Astrocyte (in vitro differentiated cells and primary cell): Measurements from ENCODE around the gene KCNQ4. TPM values are rescaled to one million over a fixed set of nuclear protein-coding genes. Genes with fewer than 3 reads are reported as not detected.

Experiments
- DNase-seq: peaks from one replicate; pipeline ENCODE4 v3.0.0-alpha.2; 2010; ENCODE audit warnings: low read depth
- FAIRE-seq: peaks from 2 replicates; lab custom pipeline; 2011; peaks lifted over from hg19 to GRCh38; lab: Jason Lieb, UNC
- H2AFZ ChIP-seq: 2 replicates; pipeline ENCODE4 v1.6.0; 2012; ENCODE audit warnings: low read depth, low read length, inconsistent platforms
- H3K27ac ChIP-seq: 2 replicates; pipeline ENCODE4 v1.5.1; 2011; ENCODE audit warnings: low read depth, low read length, inconsistent platforms
- H3K27me3 ChIP-seq: 2 replicates; pipeline ENCODE4 v1.6.0; 2011; ENCODE audit warnings: low read length, inconsistent platforms; ENCODE audit not compliant: insufficient read depth
- H3K36me3 ChIP-seq: 2 replicates; pipeline ENCODE4 v1.5.1; 2011; ENCODE audit warnings: low read length, inconsistent platforms; ENCODE audit not compliant: insufficient read depth
- H3K4me1 ChIP-seq: 2 replicates; pipeline ENCODE4 v1.5.1; 2011; ENCODE audit warnings: low read length, inconsistent platforms; ENCODE audit not compliant: insufficient read depth
- H3K4me2 ChIP-seq: 2 replicates; pipeline ENCODE4 v1.6.0; 2012; ENCODE audit warnings: low read length, inconsistent platforms
- H3K4me3 ChIP-seq: 2 replicates; pipeline ENCODE4 v1.5.1; 2011; ENCODE audit warnings: low read depth, mild to moderate bottlenecking, low read length, inconsistent platforms; ENCODE audit not compliant: insufficient read depth
- H3K79me2 ChIP-seq: 2 replicates; pipeline ENCODE4 v1.6.0; 2012; ENCODE audit warnings: mild to moderate bottlenecking, low read length, inconsistent platforms; ENCODE audit not compliant: insufficient read depth
- H3K9ac ChIP-seq: 2 replicates; pipeline ENCODE4 v1.6.0; 2012; ENCODE audit warnings: mild to moderate bottlenecking, low read length, inconsistent platforms
- H3K9me3 ChIP-seq: 2 replicates; pipeline ENCODE4 v1.5.1; 2012; ENCODE audit warnings: low read depth, mild to moderate bottlenecking, low read length, inconsistent platforms; ENCODE audit not compliant: insufficient read depth
- H4K20me1 ChIP-seq: 2 replicates; pipeline ENCODE4 v1.6.0; 2012; ENCODE audit warnings: low read length, inconsistent platforms; ENCODE audit not compliant: insufficient read depth
- H3K27ac Mint-ChIP-seq: one replicate; pipeline ENCODE4 v1.8.0; 2021; ENCODE audit warnings: mild to moderate bottlenecking, mixed read lengths; ENCODE audit not compliant: unreplicated experiment
- H3K27me3 Mint-ChIP-seq: one replicate; pipeline ENCODE4 v1.8.0; 2021; ENCODE audit warnings: low read depth, mixed read lengths; ENCODE audit not compliant: unreplicated experiment
- H3K36me3 Mint-ChIP-seq: one replicate; pipeline ENCODE4 v1.8.0; 2021; ENCODE audit warnings: low read depth, mixed read lengths; ENCODE audit not compliant: unreplicated experiment
- H3K4me1 Mint-ChIP-seq: one replicate; pipeline ENCODE4 v1.8.0; 2021; ENCODE audit warnings: low read depth, mixed read lengths; ENCODE audit not compliant: unreplicated experiment
- H3K4me3 Mint-ChIP-seq: one replicate; pipeline ENCODE4 v1.8.0; 2021; ENCODE audit warnings: mild to moderate bottlenecking, moderate library complexity, mixed read lengths; ENCODE audit not compliant: unreplicated experiment
- H3K9me3 Mint-ChIP-seq: one replicate; pipeline ENCODE4 v1.8.0; 2021; ENCODE audit warnings: mild to moderate bottlenecking, mixed read lengths; ENCODE audit not compliant: unreplicated experiment
- EZH2 ChIP-seq: IDR thresholded peaks from 2 replicates; pipeline ENCODE4 v1.6.1; 2012; ENCODE audit warnings: mild to moderate bottlenecking, low read length, inconsistent platforms; ENCODE audit not compliant: insufficient read depth
- total RNA-seq: library from RNA; stranded (reverse); gene quantifications from 2 replicates; pipeline ENCODE4 v1.2.1, GENCODE V29; 2021
- TF ChIP-seq, protein P1 (sequence below): IDR thresholded peaks from 2 replicates; pipeline ENCODE4 v1.5.1; 2011; ENCODE audit warnings: low read depth, mild to moderate bottlenecking, inconsistent platforms, low read length, moderate library complexity; ENCODE audit not compliant: insufficient read depth

The KCNQ4 gene
- total RNA-seq, 1 donor from 2014 or later, result 0.89 TPM

DNA sequence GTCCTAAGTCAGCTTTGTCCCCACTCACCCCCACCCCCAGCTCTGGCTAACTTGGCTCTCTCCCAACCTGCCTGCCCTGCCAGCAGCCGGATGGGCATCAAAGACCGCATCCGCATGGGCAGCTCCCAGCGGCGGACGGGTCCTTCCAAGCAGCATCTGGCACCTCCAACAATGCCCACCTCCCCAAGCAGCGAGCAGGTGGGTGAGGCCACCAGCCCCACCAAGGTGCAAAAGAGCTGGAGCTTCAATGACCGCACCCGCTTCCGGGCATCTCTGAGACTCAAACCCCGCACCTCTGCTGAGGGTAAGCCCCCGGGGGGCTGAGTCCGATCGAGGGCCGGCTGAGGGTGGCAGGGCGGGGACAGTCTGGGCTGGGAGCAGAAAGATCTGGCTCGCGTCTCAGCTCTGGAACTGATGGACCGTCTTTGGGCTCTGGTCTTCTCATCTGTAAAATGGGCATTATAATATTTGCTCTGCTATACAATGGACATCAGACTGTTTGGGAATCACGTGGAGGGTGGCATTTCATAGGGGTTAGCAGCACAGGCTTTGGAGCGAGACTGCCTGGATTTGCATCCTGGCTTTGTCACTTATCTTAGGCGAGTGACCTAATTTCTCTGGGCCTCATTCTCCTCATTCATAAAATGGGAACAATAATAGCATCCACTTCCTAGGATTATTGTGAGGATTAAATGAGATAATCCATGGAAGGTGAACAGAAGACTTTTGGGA is 47.6 kb downstream of the KCNQ4 start:
- Histone ChIP-seq H3K4me2 (no peak overlapping the region), H3K79me2 (no peaks in the 10 kb centered on the region), H3K9ac (no peak overlapping the region), H3K4me3 (no peak overlapping the region), H3K36me3 (no peaks in the 10 kb centered on the region), H4K20me1 (no peaks in the 10 kb centered on the region), H2AFZ (no peak overlapping the region), H3K4me1 (no peaks in the 10 kb centered on the region), H3K27ac (no peak overlapping the region), H3K9me3 (no peaks in the 10 kb centered on the region), H3K27me3 (peaks cover 9% of the 10 kb centered on the region)
- H3K9me3 Mint-ChIP-seq, result peaks cover 3% of the 10 kb centered on the region
- H3K27me3 Mint-ChIP-seq, result peaks cover 33% of the 10 kb centered on the region
- DNase-seq, result no peak
- no peak overlapping the region for H3K27ac Mint-ChIP-seq
- no peak for FAIRE-seq
- no peaks in the 10 kb centered on the region for H3K4me1 Mint-ChIP-seq
- H3K36me3 Mint-ChIP-seq, result peaks cover 4% of the 10 kb centered on the region
- H3K4me3 Mint-ChIP-seq, result no peak overlapping the region
- TF ChIP-seq EZH2, result no peak
- TF ChIP-seq, protein P1, sequence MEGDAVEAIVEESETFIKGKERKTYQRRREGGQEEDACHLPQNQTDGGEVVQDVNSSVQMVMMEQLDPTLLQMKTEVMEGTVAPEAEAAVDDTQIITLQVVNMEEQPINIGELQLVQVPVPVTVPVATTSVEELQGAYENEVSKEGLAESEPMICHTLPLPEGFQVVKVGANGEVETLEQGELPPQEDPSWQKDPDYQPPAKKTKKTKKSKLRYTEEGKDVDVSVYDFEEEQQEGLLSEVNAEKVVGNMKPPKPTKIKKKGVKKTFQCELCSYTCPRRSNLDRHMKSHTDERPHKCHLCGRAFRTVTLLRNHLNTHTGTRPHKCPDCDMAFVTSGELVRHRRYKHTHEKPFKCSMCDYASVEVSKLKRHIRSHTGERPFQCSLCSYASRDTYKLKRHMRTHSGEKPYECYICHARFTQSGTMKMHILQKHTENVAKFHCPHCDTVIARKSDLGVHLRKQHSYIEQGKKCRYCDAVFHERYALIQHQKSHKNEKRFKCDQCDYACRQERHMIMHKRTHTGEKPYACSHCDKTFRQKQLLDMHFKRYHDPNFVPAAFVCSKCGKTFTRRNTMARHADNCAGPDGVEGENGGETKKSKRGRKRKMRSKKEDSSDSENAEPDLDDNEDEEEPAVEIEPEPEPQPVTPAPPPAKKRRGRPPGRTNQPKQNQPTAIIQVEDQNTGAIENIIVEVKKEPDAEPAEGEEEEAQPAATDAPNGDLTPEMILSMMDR, result no peak

DNA sequence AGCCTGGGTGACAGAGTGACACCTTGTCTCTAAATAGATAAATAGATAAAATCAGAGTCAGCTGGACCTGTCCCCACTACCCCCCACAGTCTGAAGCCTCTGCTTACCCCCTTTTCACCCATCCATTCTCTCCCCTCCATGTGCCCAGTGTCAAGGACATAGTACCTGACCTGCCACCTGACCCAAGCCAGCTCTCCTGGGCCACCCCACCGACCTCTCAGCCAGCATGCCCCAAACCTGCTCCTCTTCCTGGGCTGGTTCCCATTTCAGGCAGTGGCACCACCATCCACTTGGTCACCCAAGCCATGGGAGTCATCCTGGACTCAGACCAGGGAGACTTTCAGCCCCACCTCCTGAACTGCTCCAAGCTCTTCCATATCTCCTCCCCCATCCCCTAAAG is 50.4 kb downstream of the KCNQ4 start:
- no peaks in the 10 kb centered on the region for H3K4me1 Mint-ChIP-seq

More for the DNA sequence above, 50.4 kb downstream of the KCNQ4 start:
- Histone ChIP-seq H3K4me3 (no peak overlapping the region), H2AFZ (no peak overlapping the region), H3K27me3 (peaks cover 12% of the 10 kb centered on the region), H3K4me2 (no peak overlapping the region), H3K27ac (no peak overlapping the region), H3K9ac (no peak overlapping the region), H3K36me3 (no peaks in the 10 kb centered on the region), H4K20me1 (no peaks in the 10 kb centered on the region), H3K9me3 (no peaks in the 10 kb centered on the region), H3K4me1 (no peaks in the 10 kb centered on the region), H3K79me2 (no peaks in the 10 kb centered on the region)
- Mint-ChIP-seq H3K9me3 (peaks cover 3% of the 10 kb centered on the region), H3K27me3 (peaks cover 23% of the 10 kb centered on the region), H3K36me3 (no peaks in the 10 kb centered on the region), H3K27ac (no peak overlapping the region), H3K4me3 (no peak overlapping the region)
- TF ChIP-seq EZH2, result no peak
- TF ChIP-seq, protein P1, result no peak
- DNase-seq (no peak), FAIRE-seq (no peak)
